Mesenchymal stem cell (in vitro differentiated cells and primary cell): ENCODE data around the gene GALNT12.

ENCODE experiments used
- DNase-seq: peaks from one replicate; pipeline ENCODE4 v3.0.0-alpha.2; 2013
- H2AFZ ChIP-seq: one replicate; pipeline ENCODE4 v1.6.1; 2013; ENCODE audit warnings: low read depth, mild to moderate bottlenecking, control low read depth, inconsistent platforms, low read length, moderate library complexity
- H2AK5ac ChIP-seq: 2 replicates; pipeline ENCODE4 v1.6.1; 2013; ENCODE audit warnings: low read length, moderate library complexity, mild to moderate bottlenecking, inconsistent platforms; ENCODE audit not compliant: severe bottlenecking
- H2BK120ac ChIP-seq: one replicate; pipeline ENCODE4 v1.6.1; 2013; ENCODE audit warnings: low read depth, mild to moderate bottlenecking, inconsistent platforms, low read length, moderate library complexity
- H2BK12ac ChIP-seq, 2 experiments: one replicate each; pipeline ENCODE4 v1.6.1; 2013; ENCODE audit warnings: inconsistent platforms in 2 of 2, low read length in 2 of 2, mild to moderate bottlenecking in 2 of 2, moderate library complexity in 2 of 2, control low read depth in 1 of 2
- H2BK15ac ChIP-seq: one replicate; pipeline ENCODE4 v1.6.1; 2013; ENCODE audit warnings: mild to moderate bottlenecking, low read depth, inconsistent platforms; ENCODE audit not compliant: poor library complexity, severe bottlenecking
- H2BK5ac ChIP-seq: 2 replicates; pipeline ENCODE4 v1.6.1; 2013; ENCODE audit warnings: low read depth, mild to moderate bottlenecking, low read length, control low read depth, inconsistent platforms; ENCODE audit not compliant: poor library complexity, severe bottlenecking
- H3K14ac ChIP-seq, 2 experiments: one replicate each; pipeline ENCODE4 v1.6.1; 2013; ENCODE audit warnings: inconsistent platforms in 2 of 2, low read length in 2 of 2, control low read depth in 1 of 2, mild to moderate bottlenecking in 1 of 2, moderate library complexity in 1 of 2
- H3K18ac ChIP-seq, 2 experiments: one replicate each; pipeline ENCODE4 v1.6.1; 2013; ENCODE audit warnings: inconsistent platforms in 2 of 2, low read length in 2 of 2, control low read depth in 1 of 2, low read depth in 1 of 2, mild to moderate bottlenecking in 1 of 2
- H3K23ac ChIP-seq, 2 experiments: one replicate each; pipeline ENCODE4 v1.6.1; 2013; ENCODE audit warnings: inconsistent platforms in 2 of 2, low read length in 2 of 2, mild to moderate bottlenecking in 2 of 2, moderate library complexity in 2 of 2, control low read depth in 1 of 2
- H3K27ac ChIP-seq: 2 replicates; pipeline ENCODE4 v1.5.1; 2013; ENCODE audit warnings: mild to moderate bottlenecking, moderate library complexity, low read length, control low read depth, inconsistent platforms; ENCODE audit not compliant: poor library complexity, severe bottlenecking
- H3K27me3 ChIP-seq, 2 experiments: 2 replicates each; pipeline versions ENCODE4 v1.6.1 to v1.7.0; 2013; ENCODE audit warnings: low read length in 2 of 2, mild to moderate bottlenecking in 2 of 2, moderate library complexity in 2 of 2, control low read depth in 1 of 2, inconsistent platforms in 1 of 2; ENCODE audit not compliant: control insufficient read depth in 1 of 2, insufficient read depth in 1 of 2
- H3K36me3 ChIP-seq, 2 experiments: 2 replicates each; pipeline versions ENCODE4 v1.6.1 to v1.7.0; 2013; ENCODE audit warnings: low read length in 2 of 2, control low read depth in 1 of 2, inconsistent platforms in 1 of 2, low read depth in 1 of 2, mild to moderate bottlenecking in 1 of 2; ENCODE audit not compliant: insufficient read depth in 2 of 2, control insufficient read depth in 1 of 2
- H3K4ac ChIP-seq, 2 experiments: one replicate each; pipeline ENCODE4 v1.6.1; 2013; ENCODE audit warnings: inconsistent platforms in 2 of 2, low read length in 2 of 2, mild to moderate bottlenecking in 2 of 2, moderate library complexity in 2 of 2, control low read depth in 1 of 2, low read depth in 1 of 2
- H3K4me1 ChIP-seq: 2 replicates; pipeline ENCODE4 v1.6.1; 2013; ENCODE audit warnings: low read depth, low read length, control low read depth; ENCODE audit not compliant: control insufficient read depth, insufficient read depth
- H3K4me2 ChIP-seq: 2 replicates; pipeline ENCODE4 v1.6.1; 2013; ENCODE audit warnings: low read length, mild to moderate bottlenecking, inconsistent platforms; ENCODE audit not compliant: poor library complexity, severe bottlenecking
- H3K4me3 ChIP-seq, 2 experiments: 2 replicates each; pipeline versions ENCODE4 v1.5.1 to v1.7.0; 2013; ENCODE audit warnings: low read length in 2 of 2, mild to moderate bottlenecking in 2 of 2, control low read depth in 1 of 2, low read depth in 1 of 2; ENCODE audit not compliant: insufficient read depth in 1 of 2
- H3K79me1 ChIP-seq: replicated peaks from 2 replicates; pipeline ENCODE4 v1.6.1; 2013; ENCODE audit warnings: mild to moderate bottlenecking, control low read depth, low read length, inconsistent platforms; ENCODE audit not compliant: poor library complexity, severe bottlenecking
- H3K9ac ChIP-seq: 2 replicates; pipeline ENCODE4 v1.7.0; 2013; ENCODE audit warnings: mild to moderate bottlenecking, low read length, moderate library complexity
- H3K9me3 ChIP-seq: 2 replicates; pipeline ENCODE4 v1.7.0; 2013; ENCODE audit warnings: mild to moderate bottlenecking, low read length; ENCODE audit not compliant: control insufficient read depth
- H4K8ac ChIP-seq: one replicate; pipeline ENCODE4 v1.6.1; 2013; ENCODE audit warnings: inconsistent platforms, mild to moderate bottlenecking, low read length, moderate library complexity
- H4K91ac ChIP-seq: one replicate; pipeline ENCODE4 v1.6.1; 2013; ENCODE audit warnings: mild to moderate bottlenecking, low read length, inconsistent platforms
- WGBS: methylation state at CpG from one replicate; pipeline ENCODE4 v1.1.7; 2013; ENCODE audit warnings: mixed read lengths; 5-methylcytosine and 5-hydroxymethylcytosine counted together

The GALNT12 gene

DNA sequence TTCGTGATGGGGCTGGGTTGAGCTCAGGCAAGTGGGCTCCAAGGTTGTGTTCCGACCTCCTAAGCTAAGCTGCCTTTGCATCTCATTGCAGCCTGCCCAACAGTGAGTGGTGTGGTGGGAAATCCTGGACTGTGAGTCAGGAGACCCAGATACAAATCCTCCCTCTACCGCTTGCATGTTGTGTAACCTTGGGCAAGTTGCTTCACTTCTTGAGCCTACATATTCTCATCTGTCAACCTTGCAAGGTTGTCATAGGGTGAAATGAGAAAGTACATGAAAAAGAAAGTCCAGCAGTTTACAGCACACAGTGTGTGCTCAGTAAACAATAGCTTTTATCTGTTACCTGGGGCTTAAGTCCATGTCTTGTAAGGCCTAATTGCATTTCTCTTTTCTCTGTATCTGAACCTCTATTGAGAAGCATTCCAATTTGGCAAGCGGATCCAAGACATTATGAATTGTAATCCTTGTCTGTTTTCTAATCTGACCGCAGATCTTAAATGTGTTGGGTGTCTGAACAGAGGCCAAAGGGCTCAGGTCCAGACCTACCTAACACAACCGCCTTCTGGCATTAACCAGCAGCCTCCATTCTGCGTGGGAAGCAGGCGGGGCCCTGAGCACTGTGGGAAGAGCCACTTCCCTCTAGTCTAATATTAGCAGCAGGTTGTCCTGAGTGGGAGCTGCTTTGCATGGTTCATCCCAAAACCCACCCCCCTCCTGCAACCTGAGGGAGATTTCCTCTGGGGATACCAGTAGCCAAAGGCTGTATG is 1.8 kb upstream of the GALNT12 start:
- no peaks in the 10 kb centered on the region for H3K9me3 ChIP-seq
- no peak overlapping the region for H3K4ac ChIP-seq
- no peak overlapping the region for H2AK5ac ChIP-seq
- H3K14ac ChIP-seq: no peak overlapping the region
- no peak overlapping the region for H2BK15ac ChIP-seq
- H2BK5ac ChIP-seq: no peak overlapping the region
- H3K27ac ChIP-seq: no peak overlapping the region
- H3K4me2 ChIP-seq: no peak overlapping the region
- DNase-seq: peak; percentile 58
- H2BK12ac ChIP-seq: no peak overlapping the region
- no peak overlapping the region for H4K91ac ChIP-seq
- H2AFZ ChIP-seq: no peak overlapping the region
- peaks cover 8% of the 10 kb centered on the region for H3K4me1 ChIP-seq
- peak overlapping the region; percentile 74 for H3K9ac ChIP-seq
- no peaks in the 10 kb centered on the region for H3K79me1 ChIP-seq
- H3K4me3 ChIP-seq: no peak overlapping the region
- no peak overlapping the region for H4K8ac ChIP-seq
- WGBS: 76% methylated on average over 7 of the region's 8 CpGs
- no peak overlapping the region for H3K23ac ChIP-seq
- H2BK120ac ChIP-seq: no peak overlapping the region
- no peak overlapping the region for H3K18ac ChIP-seq
- H3K36me3 ChIP-seq: no peaks in the 10 kb centered on the region
- H3K27me3 ChIP-seq: peaks cover 0 to 44% of the 10 kb centered on the region in 2 experiments

DNA sequence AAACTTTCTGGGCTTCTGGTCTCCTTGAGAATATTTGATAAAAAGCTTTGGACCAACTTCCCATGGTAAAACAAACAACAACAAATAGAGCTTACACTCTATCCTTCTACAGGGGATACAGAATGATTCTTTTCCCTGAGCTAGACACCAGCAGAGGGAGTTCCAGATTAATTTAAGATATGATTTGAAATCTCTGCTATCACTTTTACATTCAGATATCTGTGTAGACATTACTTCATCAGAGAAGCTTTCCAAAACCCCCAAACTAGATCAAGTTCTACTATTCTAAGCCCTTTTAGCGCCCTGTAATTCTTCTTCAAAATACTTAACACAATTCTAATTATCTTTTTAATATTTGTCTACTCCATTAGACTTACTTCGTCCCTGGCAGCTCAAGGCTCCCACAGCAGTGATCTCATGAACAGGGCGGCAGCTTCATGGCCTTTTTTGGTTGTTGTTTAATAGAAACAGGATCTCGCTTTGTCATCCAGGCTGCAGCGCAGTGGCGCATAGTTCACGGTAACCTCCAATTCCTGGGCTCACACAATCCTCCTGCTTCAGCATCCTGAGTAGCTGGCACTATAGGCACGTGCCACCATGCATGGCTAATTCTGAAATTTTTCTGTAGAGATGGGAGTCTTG is 955 bp upstream of the GALNT12 start:
- 94% methylated on average over 8 of the region's 8 CpGs for WGBS

DNA sequence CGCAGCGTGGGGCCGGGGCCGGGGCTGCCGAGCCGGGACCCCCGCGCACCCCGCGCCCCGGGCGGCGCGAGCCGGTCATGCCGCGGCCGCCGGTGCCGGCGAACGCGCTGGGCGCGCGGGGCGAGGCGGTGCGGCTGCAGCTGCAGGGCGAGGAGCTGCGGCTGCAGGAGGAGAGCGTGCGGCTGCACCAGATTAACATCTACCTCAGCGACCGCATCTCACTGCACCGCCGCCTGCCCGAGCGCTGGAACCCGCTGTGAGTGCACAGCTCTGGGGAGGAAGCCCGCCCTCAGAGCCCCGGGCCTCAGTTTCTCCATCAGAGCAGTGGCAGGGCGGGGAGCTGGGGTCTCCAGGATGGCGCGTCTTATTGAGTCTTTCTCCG is 335 bp downstream of the GALNT12 start:
- no peaks in the 10 kb centered on the region for H3K9me3 ChIP-seq
- H3K4ac ChIP-seq: no peak overlapping the region
- no peak overlapping the region for H3K23ac ChIP-seq
- H2AK5ac ChIP-seq: no peak overlapping the region
- peak overlapping the region; percentile 97 for H3K4me2 ChIP-seq
- H3K18ac ChIP-seq: no peak overlapping the region
- H2BK120ac ChIP-seq: no peak overlapping the region
- H3K36me3 ChIP-seq: no peaks in the 10 kb centered on the region
- H3K27me3 ChIP-seq: peaks cover 0 to 42% of the 10 kb centered on the region in 2 experiments
- no peaks in the 10 kb centered on the region for H3K79me1 ChIP-seq
- H2BK12ac ChIP-seq: no peak overlapping the region
- peak overlapping the region; percentile 85 for H3K9ac ChIP-seq
- no peak overlapping the region for H4K8ac ChIP-seq
- 1% methylated on average over 44 of the region's 46 CpGs for WGBS
- no peak overlapping the region for H2BK15ac ChIP-seq
- H3K4me3 ChIP-seq: peak overlapping the region; percentile 75 to 83
- no peak overlapping the region for H3K14ac ChIP-seq
- H2BK5ac ChIP-seq: no peak overlapping the region
- no peak overlapping the region for H4K91ac ChIP-seq
- H2AFZ ChIP-seq: peak overlapping the region; percentile 46
- peak; percentile 22 for DNase-seq
- no peak overlapping the region for H3K27ac ChIP-seq
- peaks cover 8% of the 10 kb centered on the region for H3K4me1 ChIP-seq

More for the DNA sequence above, 955 bp upstream of the GALNT12 start:
- H3K9ac ChIP-seq: peak overlapping the region; percentile 74
- H4K8ac ChIP-seq: no peak overlapping the region
- H2AK5ac ChIP-seq: no peak overlapping the region
- H2BK15ac ChIP-seq: no peak overlapping the region
- no peak overlapping the region for H3K14ac ChIP-seq
- H4K91ac ChIP-seq: no peak overlapping the region
- H3K27me3 ChIP-seq: peaks cover 0 to 44% of the 10 kb centered on the region in 2 experiments
- no peak for DNase-seq
- peak overlapping the region in 1 of 2 experiments; percentile 67 for H3K4me3 ChIP-seq
- H3K18ac ChIP-seq: no peak overlapping the region
- no peaks in the 10 kb centered on the region for H3K79me1 ChIP-seq
- H3K4ac ChIP-seq: no peak overlapping the region
- no peak overlapping the region for H2BK5ac ChIP-seq
- no peaks in the 10 kb centered on the region for H3K9me3 ChIP-seq
- no peaks in the 10 kb centered on the region for H3K36me3 ChIP-seq
- no peak overlapping the region for H3K23ac ChIP-seq
- no peak overlapping the region for H2BK12ac ChIP-seq
- peaks cover 8% of the 10 kb centered on the region for H3K4me1 ChIP-seq
- no peak overlapping the region for H3K4me2 ChIP-seq
- no peak overlapping the region for H2AFZ ChIP-seq
- no peak overlapping the region for H3K27ac ChIP-seq
- H2BK120ac ChIP-seq: no peak overlapping the region

DNA sequence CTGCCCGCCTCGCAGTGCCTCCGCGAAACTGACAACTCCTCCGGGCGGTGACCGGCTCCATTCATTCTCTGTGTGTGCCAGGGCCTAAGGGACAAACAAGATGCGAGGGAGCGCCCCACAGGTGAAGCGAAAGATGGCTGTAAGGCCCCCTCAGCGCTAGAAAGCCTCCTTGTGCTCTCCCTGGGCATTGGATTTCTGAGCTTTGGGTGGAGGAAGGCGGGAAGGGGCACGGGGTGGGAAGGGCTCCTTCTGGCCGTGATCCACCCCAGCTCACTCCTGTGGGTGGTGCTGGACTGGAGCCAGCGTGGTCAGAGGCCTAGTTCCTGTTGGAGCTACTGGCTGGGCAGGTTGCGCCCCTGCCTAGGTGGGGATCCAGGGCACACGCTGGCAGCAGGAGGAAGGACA is 943 bp downstream of the GALNT12 start:
- no peak overlapping the region for H2BK12ac ChIP-seq

More for the DNA sequence above, 943 bp downstream of the GALNT12 start:
- peak overlapping the region in 1 of 2 experiments; percentile 83 for H3K4me3 ChIP-seq
- no peaks in the 10 kb centered on the region for H3K9me3 ChIP-seq
- no peak overlapping the region for H3K4ac ChIP-seq
- peak overlapping the region; percentile 97 for H3K4me2 ChIP-seq
- no peak overlapping the region for H4K91ac ChIP-seq
- H2AFZ ChIP-seq: no peak overlapping the region
- peaks cover 8% of the 10 kb centered on the region for H3K4me1 ChIP-seq
- H2BK15ac ChIP-seq: no peak overlapping the region
- no peak overlapping the region for H3K23ac ChIP-seq
- no peak overlapping the region for H3K14ac ChIP-seq
- no peak overlapping the region for H2BK120ac ChIP-seq
- no peak overlapping the region for H2AK5ac ChIP-seq
- WGBS: 37% methylated on average over 17 of the region's 17 CpGs
- peak overlapping the region; percentile 85 for H3K9ac ChIP-seq
- H3K36me3 ChIP-seq: peaks cover 0 to 2% of the 10 kb centered on the region in 2 experiments
- no peaks in the 10 kb centered on the region for H3K79me1 ChIP-seq
- H2BK5ac ChIP-seq: no peak overlapping the region
- H3K18ac ChIP-seq: no peak overlapping the region
- H3K27me3 ChIP-seq: peaks cover 0 to 36% of the 10 kb centered on the region in 2 experiments
- H3K27ac ChIP-seq: no peak overlapping the region
- no peak for DNase-seq
- H4K8ac ChIP-seq: no peak overlapping the region
